Esophagus squamous epithelium (tissue), 4 donors: ENCODE data around the gene BCL2L11.

Experiments
- POLR2A ChIP-seq, 4 donors: fragments of 450-650 bp; IDR thresholded peaks; one replicate each; pipeline ENCODE4 v1.6.1; 2017; ENCODE audit warnings: antibody characterized with exemption in 4 of 4, mild to moderate bottlenecking in 4 of 4, moderate library complexity in 3 of 4
- TF ChIP-seq, protein P1 (sequence below), 6 experiments: fragments of 450-650 bp in 4 of 6; fragments of 200-600 bp in 2 of 6; sonication (generic) in 2 of 6; IDR thresholded peaks; one replicate each; pipeline ENCODE4 v1.5.1; 2016 to 2019; ENCODE audit warnings: antibody characterized with exemption in 6 of 6, mild to moderate bottlenecking in 4 of 6, moderate library complexity in 4 of 6

DNA sequence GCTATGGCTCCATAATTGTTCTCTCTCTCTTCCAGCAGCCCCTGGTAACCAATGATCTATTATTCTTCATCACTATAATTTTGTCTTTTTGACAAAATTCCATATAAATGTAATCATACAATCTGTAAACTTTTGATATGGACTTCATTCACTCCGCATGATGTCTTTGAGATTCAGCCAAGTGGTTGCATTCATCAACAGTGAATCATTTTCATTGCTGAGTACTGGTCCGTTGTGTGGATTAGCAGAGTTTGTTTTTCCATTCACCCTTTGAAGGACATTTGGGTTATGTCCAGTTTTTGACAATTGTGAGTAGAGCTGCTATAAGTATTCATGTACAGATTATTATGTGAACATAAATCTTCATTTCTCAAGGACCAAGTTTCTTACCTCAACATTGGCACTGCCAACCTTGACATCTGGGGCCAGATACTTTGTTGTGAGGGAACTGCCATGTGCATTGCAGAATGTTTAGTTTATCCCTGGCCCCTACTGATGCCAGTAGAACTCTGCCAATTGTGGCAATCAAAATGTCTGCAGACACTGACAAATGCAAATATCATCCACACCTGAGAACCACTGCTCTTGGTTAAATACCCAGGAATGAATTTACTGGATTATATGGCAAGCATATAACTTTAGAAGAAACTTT, 48.4 kb upstream of the BCL2L11 start:
- TF ChIP-seq, protein P1, sequence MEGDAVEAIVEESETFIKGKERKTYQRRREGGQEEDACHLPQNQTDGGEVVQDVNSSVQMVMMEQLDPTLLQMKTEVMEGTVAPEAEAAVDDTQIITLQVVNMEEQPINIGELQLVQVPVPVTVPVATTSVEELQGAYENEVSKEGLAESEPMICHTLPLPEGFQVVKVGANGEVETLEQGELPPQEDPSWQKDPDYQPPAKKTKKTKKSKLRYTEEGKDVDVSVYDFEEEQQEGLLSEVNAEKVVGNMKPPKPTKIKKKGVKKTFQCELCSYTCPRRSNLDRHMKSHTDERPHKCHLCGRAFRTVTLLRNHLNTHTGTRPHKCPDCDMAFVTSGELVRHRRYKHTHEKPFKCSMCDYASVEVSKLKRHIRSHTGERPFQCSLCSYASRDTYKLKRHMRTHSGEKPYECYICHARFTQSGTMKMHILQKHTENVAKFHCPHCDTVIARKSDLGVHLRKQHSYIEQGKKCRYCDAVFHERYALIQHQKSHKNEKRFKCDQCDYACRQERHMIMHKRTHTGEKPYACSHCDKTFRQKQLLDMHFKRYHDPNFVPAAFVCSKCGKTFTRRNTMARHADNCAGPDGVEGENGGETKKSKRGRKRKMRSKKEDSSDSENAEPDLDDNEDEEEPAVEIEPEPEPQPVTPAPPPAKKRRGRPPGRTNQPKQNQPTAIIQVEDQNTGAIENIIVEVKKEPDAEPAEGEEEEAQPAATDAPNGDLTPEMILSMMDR (IDR thresholded peaks at IDR 0.05): no peak
- TF ChIP-seq POLR2A (IDR thresholded peaks at IDR 0.05): no peak
